COLO668 (cell line): ENCODE measurements around the gene ALPL.

Experiments
- DNase-seq: peaks from one replicate; lab custom pipeline; 2025; ENCODE audit not compliant: unreplicated experiment; lab: John Stamatoyannopoulos, UW

The ALPL gene

GRCh38 chr1:21574466-21575151, 65.4 kb downstream of the ALPL start:
- peak; percentile 86 for DNase-seq

DNA sequence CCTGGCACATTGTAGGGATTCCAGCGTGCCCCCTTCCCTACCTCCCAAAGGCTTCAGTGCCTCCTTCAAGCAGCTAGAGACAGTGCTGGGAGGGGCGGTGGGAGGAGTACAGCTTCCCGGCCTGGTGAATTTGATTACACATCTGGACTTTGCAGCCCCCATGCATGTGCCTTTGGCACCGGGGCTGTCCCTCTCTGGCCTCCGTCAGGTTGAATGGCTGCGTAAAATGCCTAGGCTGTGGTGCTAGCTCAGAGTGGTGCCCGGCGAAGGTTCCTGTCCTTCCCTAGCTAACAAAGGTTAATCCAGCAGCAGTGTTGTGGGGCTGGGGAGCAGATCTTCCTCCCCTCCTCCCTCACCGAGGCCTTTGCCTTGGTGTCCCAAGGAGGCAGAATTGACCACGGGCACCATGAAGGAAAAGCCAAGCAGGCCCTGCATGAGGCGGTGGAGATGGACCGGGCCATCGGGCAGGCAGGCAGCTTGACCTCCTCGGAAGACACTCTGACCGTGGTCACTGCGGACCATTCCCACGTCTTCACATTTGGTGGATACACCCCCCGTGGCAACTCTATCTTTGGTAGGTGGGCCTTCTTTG, 66.2 kb downstream of the ALPL start:
- no peak for DNase-seq

DNA sequence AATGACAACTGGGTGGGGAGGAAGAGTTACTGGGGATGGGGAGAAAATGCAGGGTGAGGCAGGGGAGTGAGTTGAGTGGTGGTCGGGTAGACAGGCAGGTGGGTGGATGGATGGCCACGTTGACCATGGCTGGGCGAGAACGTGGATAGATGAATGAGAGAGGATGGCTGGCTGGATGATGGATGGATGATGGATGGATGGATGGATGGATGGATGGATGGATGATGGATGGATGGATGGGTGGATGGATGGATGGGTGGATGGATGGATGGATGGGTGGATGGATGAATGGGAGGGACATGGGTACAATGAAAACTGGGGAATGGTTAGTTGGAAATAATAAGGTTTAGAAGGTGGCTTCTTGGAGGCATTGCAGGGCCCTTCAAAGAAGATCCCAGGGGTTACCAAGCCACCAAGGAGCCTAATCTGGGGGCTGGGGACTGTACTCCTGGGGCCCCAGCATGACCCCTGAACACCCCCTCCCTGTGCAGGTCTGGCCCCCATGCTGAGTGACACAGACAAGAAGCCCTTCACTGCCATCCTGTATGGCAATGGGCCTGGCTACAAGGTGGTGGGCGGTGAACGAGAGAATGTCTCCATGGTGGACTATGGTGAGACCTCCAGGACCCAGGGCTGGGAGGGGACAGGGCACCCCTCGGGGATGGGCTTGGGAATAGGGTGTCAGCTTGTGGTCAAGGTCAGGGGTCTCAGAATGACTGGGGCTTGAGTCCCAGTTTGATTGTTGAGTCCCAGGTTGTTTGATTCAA, 67.0 kb downstream of the ALPL start:
- no peak for DNase-seq

DNA sequence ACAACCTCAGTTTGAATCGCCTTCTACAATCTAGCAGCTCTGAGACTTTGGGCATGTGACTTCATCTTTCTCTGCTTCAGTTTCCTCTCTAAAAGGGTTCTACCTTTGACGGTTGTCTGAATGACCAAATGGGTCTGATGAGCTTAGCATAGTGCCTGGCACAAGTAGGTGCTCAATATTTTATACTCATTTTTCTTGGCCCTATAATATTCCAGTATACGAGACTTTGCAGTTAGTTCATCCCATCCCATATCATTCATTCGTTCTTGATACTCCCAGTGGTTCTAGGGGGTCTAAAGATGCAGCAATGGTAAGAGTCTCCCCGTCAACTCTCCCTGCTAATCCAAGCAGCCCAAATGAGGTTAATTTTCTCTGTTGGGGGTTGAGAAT, 67.6 kb downstream of the ALPL start:
- DNase-seq: no peak

DNA sequence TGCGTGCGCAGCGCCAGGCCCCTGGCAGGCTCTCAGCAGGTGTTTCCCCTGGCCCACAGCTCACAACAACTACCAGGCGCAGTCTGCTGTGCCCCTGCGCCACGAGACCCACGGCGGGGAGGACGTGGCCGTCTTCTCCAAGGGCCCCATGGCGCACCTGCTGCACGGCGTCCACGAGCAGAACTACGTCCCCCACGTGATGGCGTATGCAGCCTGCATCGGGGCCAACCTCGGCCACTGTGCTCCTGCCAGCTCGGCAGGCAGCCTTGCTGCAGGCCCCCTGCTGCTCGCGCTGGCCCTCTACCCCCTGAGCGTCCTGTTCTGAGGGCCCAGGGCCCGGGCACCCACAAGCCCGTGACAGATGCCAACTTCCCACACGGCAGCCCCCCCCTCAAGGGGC, 68.1 kb downstream of the ALPL start:
- no peak for DNase-seq

DNA sequence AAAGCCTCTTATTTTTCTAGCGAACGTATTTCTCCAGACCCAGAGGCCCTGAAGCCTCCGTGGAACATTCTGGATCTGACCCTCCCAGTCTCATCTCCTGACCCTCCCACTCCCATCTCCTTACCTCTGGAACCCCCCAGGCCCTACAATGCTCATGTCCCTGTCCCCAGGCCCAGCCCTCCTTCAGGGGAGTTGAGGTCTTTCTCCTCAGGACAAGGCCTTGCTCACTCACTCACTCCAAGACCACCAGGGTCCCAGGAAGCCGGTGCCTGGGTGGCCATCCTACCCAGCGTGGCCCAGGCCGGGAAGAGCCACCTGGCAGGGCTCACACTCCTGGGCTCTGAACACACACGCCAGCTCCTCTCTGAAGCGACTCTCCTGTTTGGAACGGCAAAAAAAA, 68.7 kb downstream of the ALPL start:
- no peak for DNase-seq

DNA sequence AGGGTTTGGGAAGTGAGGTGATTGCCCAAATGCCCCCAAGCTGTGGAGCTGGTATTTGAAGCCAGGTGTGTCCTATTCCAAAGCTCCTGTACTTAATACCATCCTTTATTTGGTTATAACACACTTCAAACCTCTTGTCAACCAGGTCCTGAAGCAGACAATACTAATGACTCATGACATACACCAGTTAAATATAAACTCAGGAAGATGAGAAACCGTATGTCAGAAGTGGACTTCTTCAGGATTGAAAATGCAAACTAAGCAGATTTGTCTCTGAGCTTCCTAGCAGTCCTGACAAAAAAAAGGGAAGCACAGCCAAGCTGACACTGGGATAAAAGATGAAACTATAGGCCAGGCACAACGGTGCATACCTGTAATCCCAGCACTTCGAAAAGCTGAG, 70.6 kb downstream of the ALPL start:
- peak; percentile 34 for DNase-seq

- no peak for DNase-seq
These were observed 74.9 kb downstream of the ALPL start for GRCh38 chr1:21584096-21584495.

DNA sequence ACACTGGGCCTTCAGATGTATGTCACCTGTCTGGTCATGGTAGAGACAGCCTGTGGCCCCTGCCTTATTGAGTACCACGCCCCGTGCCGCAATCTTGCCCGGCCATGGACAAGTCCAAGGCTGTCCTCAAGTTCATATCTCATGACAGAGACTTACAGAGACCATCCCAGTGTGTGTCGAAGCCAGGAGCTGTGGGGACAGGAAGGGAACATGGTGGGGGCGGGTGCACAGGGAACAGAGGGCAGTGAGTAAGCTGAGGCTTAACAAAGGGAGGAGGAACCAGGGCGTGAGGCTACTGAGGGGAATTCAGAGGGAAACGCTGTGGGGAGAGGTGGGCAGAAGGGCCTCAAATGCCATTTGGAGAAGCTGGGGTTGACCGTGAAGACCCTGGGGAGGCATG, 75.8 kb downstream of the ALPL start:
- DNase-seq: no peak

DNA sequence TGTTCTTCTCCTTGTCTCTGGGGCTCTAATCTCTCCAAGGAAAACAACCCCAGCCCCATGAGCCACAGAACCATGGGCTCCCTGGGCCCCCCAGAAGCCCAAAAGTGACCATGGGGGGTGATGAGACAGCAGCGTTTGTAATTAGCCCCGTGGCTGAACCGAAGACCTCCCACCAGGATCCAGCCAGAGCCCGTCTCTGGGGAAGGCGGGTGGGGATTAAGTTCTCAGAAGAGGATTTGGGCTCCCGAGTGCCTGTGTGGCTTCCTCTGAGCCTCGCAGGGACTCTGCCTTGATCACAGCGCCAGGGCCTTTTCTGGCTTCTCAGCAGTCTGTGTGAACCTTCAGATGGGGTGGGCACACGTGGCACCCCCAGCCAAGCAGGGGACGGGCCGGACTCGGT, 77.0 kb downstream of the ALPL start:
- DNase-seq: no peak

- peak; percentile 62 for DNase-seq
These were observed 77.8 kb downstream of the ALPL start for GRCh38 chr1:21586846-21587601.

- DNase-seq: peak; percentile 32
These were observed 78.4 kb downstream of the ALPL start for GRCh38 chr1:21587602-21587953.

DNA sequence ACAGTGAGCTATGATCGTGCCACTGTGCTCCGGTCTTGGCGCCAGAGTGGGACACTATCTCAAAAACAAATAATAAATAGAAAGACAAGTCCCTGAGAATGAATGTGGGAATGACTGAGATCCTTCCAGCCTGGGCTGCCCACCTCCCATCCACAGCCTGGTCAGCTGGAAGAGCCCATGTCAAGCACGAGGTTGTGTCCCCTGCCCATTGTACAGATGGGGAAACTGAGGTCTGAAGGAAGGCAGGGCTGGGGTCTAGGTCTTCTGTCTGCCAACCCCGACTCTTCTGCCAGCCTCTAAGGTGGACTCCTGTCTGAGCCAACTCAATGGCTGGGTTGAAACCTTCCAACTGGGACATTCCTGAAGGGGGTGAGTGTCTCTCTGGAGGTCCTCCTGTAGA, 80.4 kb downstream of the ALPL start:
- DNase-seq: no peak

DNA sequence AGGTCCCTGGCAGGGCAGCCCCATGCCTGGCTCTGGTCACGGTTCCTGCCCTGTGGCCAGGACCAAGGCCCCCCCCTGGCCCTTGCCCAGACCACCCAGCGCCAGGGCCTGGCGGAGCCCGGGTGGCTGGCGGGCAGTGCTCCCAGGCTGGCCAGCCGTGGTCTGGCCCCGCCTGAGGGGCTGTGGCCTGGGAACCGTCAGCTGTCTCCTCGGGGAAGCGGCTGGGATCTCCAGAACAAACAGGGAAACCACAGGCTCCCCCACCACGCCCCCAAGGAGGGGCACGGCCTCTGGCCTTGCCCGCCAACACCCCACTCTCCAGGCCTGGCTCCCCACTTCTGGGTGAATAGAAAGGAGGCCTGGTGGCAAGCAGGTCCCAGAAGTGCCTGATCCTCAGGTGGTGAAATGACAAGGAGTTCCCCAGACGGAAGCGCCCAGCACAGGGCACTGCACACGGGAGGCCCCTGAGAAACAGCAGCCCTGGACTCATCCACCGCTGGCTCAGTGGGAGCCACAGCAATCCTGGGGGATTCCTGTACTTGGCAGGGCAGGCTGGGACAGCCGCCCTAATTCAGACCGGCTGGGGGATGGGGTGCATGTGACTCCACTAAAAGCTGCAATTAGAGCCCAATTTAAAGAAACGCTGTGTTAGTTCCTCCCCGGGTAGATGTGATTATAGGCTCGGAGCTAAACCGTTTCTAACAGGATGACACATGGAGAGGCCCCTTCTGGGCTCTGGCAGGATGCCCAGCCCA, 81.1 kb downstream of the ALPL start:
- DNase-seq: no peak

- DNase-seq: no peak
These were observed 81.7 kb downstream of the ALPL start for GRCh38 chr1:21590934-21591333.

GRCh38 chr1:21592086-21592865, 83.1 kb downstream of the ALPL start:
- no peak for DNase-seq

- DNase-seq: no peak
These were observed 84.0 kb downstream of the ALPL start for GRCh38 chr1:21593231-21593630.

- DNase-seq: no peak
These were observed 85.3 kb downstream of the ALPL start for GRCh38 chr1:21594501-21594900.

GRCh38 chr1:21594935-21595897, 86.0 kb downstream of the ALPL start:
- peak; percentile 71 for DNase-seq
